OCI-LY1 (cell line): ENCODE results near the gene MAP7.

Experiments used
- H2AFZ ChIP-seq: fragments of 200-600 bp; sonication (generic), shearing (Covaris generic); 2 replicates; pipeline ENCODE4 v1.6.0; 2014; ENCODE audit warnings: antibody characterized with exemption, mild to moderate bottlenecking, low read length
- H3F3A ChIP-seq: fragments of 200-600 bp; sonication (generic), shearing (Covaris generic); 2 replicates; pipeline ENCODE4 v1.6.0; 2014; ENCODE audit warnings: mild to moderate bottlenecking, antibody characterized with exemption, low read length, moderate library complexity; ENCODE audit not compliant: insufficient read depth
- H3K27ac ChIP-seq: fragments of 200-600 bp; sonication (generic); 2 replicates; pipeline ENCODE4 v1.5.1; 2014; ENCODE audit warnings: low read length, mixed run types, mild to moderate bottlenecking, low read depth; ENCODE audit not compliant: poor library complexity, severe bottlenecking
- H3K27me3 ChIP-seq: fragments of 200-600 bp; sonication (generic); 2 replicates; pipeline ENCODE4 v1.6.0; 2014; ENCODE audit warnings: antibody characterized with exemption, mild to moderate bottlenecking, low read length, moderate library complexity; ENCODE audit not compliant: insufficient read depth
- H3K36me3 ChIP-seq: fragments of 200-600 bp; sonication (generic); 2 replicates; pipeline ENCODE4 v1.6.1; 2014; ENCODE audit warnings: mild to moderate bottlenecking, antibody characterized with exemption, low read length, moderate library complexity, mixed read lengths; ENCODE audit not compliant: insufficient read depth
- H3K4me1 ChIP-seq: fragments of 200-600 bp; sonication (generic); 2 replicates; pipeline ENCODE4 v1.5.1; 2014; ENCODE audit warnings: mild to moderate bottlenecking, low read length, moderate library complexity; ENCODE audit not compliant: insufficient read depth, severe bottlenecking
- H3K4me2 ChIP-seq: fragments of 200-600 bp; sonication (generic), shearing (Covaris generic); 2 replicates; pipeline ENCODE4 v1.6.1; 2014; ENCODE audit warnings: low read length
- H3K4me3 ChIP-seq: fragments of 200-600 bp; sonication (generic); 2 replicates; pipeline ENCODE4 v1.5.1; 2014; ENCODE audit warnings: low read length, low read depth, mild to moderate bottlenecking, mixed read lengths; ENCODE audit not compliant: poor library complexity, severe bottlenecking
- H3K79me2 ChIP-seq: fragments of 200-600 bp; shearing (Covaris generic); 2 replicates; pipeline ENCODE4 v1.6.1; 2016; ENCODE audit warnings: mixed run types, low read length, mixed read lengths; ENCODE audit not compliant: insufficient read depth
- H3K9ac ChIP-seq: fragments of 200-600 bp; sonication (generic), shearing (Covaris generic); 2 replicates; pipeline ENCODE4 v1.6.1; 2014; ENCODE audit warnings: mild to moderate bottlenecking, low read length, mixed read lengths
- H3K9me2 ChIP-seq: fragments of 200-600 bp; sonication (generic), shearing (Covaris generic); 2 replicates; pipeline ENCODE4 v1.6.1; 2014; ENCODE audit warnings: low read depth, mild to moderate bottlenecking, low read length, mixed read lengths
- H3K9me3 ChIP-seq: fragments of 200-600 bp; shearing (Covaris generic); 2 replicates; pipeline ENCODE4 v1.6.1; 2014; ENCODE audit warnings: low read length, mixed read lengths
- H4K20me1 ChIP-seq: fragments of 200-600 bp; sonication (generic), shearing (Covaris generic); 2 replicates; pipeline ENCODE4 v1.6.0; 2016; ENCODE audit warnings: mild to moderate bottlenecking, low read length; ENCODE audit not compliant: insufficient read depth
- EZH2 ChIP-seq: fragments of 200-600 bp; sonication (generic), shearing (Covaris generic); IDR thresholded peaks from 2 replicates; pipeline ENCODE4 v1.8.0; 2017; ENCODE audit warnings: borderline replicate concordance, mixed run types, mild to moderate bottlenecking, antibody characterized with exemption, low read length, moderate library complexity, mixed read lengths
- TF ChIP-seq, protein P1 (sequence below): fragments of 200-600 bp; sonication (generic), shearing (Covaris generic); IDR thresholded peaks from 2 replicates; pipeline ENCODE4 v1.5.1; 2017; ENCODE audit warnings: mild to moderate bottlenecking, antibody characterized with exemption, low read length, moderate library complexity, mixed read lengths

The MAP7 gene

DNA sequence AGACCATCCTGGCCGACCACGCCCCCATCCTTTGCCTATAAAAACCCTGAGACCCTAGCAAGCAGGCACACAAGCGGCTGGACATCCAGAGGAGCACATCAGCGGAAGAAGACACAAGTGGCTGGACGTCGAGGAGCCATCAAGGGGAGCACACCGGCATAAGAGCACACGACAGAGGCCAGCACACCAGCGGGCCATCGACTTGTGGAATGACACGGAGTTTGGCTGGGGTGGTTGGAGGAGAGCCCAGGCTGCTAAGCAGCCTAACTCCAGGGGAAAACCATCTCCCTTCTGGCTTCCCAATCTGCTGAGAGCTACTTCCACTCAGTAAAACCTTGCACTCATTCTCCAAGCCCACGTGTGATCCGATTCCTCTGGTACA, 215.8 kb downstream of the MAP7 start:
- H3K4me1 ChIP-seq = no peaks in the 10 kb centered on the region

DNA sequence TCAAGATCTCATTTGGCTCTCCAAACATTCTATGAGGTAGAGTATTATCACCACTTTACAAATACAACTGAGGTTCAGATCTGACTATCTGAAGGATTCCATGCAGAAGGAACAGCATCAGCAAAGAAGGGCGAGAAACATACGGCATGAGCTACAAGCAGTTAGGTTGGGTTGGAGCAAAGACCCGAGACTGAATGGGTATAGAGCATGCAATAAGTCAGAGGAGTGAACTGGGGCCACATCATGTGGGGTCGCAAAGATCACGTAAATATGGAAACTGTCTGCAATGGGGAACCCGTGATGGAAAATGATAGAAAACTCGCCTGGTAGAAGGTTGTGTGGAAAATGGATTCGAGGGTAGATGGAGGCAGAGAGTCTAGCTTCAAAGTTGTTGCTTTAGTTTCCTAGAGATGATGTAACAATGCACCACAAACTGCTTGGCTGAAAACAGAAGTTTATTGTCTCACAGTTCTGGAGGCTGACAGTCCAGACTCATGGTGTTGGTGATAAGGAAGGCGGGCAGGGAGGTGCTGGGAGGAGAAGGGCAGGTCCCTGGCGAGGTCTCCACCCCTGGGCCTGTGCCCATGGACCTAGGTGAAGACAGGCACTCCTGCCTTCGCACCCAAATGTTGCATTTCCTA, 216.3 kb downstream of the MAP7 start:
- H2AFZ ChIP-seq = no peak overlapping the region
- H4K20me1 ChIP-seq = no peaks in the 10 kb centered on the region
- H3K4me2 ChIP-seq = no peak overlapping the region
- H3K79me2 ChIP-seq = no peaks in the 10 kb centered on the region
- H3K27me3 ChIP-seq = no peaks in the 10 kb centered on the region
- H3K9me2 ChIP-seq = no peaks in the 10 kb centered on the region
- H3K36me3 ChIP-seq = no peaks in the 10 kb centered on the region
- TF ChIP-seq, protein P1, sequence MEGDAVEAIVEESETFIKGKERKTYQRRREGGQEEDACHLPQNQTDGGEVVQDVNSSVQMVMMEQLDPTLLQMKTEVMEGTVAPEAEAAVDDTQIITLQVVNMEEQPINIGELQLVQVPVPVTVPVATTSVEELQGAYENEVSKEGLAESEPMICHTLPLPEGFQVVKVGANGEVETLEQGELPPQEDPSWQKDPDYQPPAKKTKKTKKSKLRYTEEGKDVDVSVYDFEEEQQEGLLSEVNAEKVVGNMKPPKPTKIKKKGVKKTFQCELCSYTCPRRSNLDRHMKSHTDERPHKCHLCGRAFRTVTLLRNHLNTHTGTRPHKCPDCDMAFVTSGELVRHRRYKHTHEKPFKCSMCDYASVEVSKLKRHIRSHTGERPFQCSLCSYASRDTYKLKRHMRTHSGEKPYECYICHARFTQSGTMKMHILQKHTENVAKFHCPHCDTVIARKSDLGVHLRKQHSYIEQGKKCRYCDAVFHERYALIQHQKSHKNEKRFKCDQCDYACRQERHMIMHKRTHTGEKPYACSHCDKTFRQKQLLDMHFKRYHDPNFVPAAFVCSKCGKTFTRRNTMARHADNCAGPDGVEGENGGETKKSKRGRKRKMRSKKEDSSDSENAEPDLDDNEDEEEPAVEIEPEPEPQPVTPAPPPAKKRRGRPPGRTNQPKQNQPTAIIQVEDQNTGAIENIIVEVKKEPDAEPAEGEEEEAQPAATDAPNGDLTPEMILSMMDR = no peak
- no peak for TF ChIP-seq EZH2
- H3K4me3 ChIP-seq = no peak overlapping the region
- H3K27ac ChIP-seq = no peak overlapping the region
- H3K9ac ChIP-seq = no peak overlapping the region
- H3F3A ChIP-seq = no peaks in the 10 kb centered on the region
- no peaks in the 10 kb centered on the region for H3K4me1 ChIP-seq
- no peaks in the 10 kb centered on the region for H3K9me3 ChIP-seq

More for the DNA sequence above, 215.8 kb downstream of the MAP7 start:
- Histone ChIP-seq H3K4me3 (no peak overlapping the region), H3K79me2 (no peaks in the 10 kb centered on the region), H3K9ac (no peak overlapping the region), H3F3A (no peaks in the 10 kb centered on the region), H3K4me2 (no peak overlapping the region), H3K36me3 (no peaks in the 10 kb centered on the region), H2AFZ (no peak overlapping the region), H4K20me1 (no peaks in the 10 kb centered on the region), H3K27ac (no peak overlapping the region), H3K9me2 (no peaks in the 10 kb centered on the region), H3K27me3 (no peaks in the 10 kb centered on the region), H3K9me3 (no peaks in the 10 kb centered on the region)
- TF ChIP-seq, protein P1 = no peak
- TF ChIP-seq EZH2 = no peak

DNA sequence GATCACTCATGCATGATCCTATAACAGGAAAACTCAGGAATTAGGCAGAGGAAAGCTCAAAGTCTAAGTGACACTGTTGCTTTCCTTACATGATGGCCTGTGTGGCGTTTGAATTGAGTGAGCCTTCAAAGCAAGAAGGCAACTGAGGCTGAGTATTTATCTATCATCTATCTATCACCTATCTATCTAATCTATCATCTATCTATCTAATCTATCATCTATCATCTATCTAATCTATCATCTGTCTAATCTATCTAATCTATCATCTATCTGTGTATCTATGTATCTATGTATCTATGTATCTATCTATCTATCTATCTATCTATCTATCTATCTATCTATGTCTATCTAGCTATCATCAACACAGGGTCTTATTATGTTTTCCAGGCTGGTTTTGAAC, 218.8 kb downstream of the MAP7 start:
- no peaks in the 10 kb centered on the region for H3K79me2 ChIP-seq
- no peak for TF ChIP-seq EZH2
- TF ChIP-seq, protein P1 = no peak
- no peaks in the 10 kb centered on the region for H3K27me3 ChIP-seq
- H3K4me1 ChIP-seq = peaks cover 2% of the 10 kb centered on the region
- no peaks in the 10 kb centered on the region for H4K20me1 ChIP-seq
- H3K27ac ChIP-seq = no peak overlapping the region
- no peak overlapping the region for H3K4me3 ChIP-seq
- H3K4me2 ChIP-seq = no peak overlapping the region
- H3F3A ChIP-seq = no peaks in the 10 kb centered on the region
- H2AFZ ChIP-seq = no peak overlapping the region
- no peaks in the 10 kb centered on the region for H3K9me2 ChIP-seq
- H3K9ac ChIP-seq = no peak overlapping the region
- no peaks in the 10 kb centered on the region for H3K9me3 ChIP-seq
- no peaks in the 10 kb centered on the region for H3K36me3 ChIP-seq
